GM10266 (cell line): ENCODE results near the gene STUM.

Source experiments
- DNase-seq: peaks from one replicate; pipeline ENCODE4 v3.0.0; 2012; ENCODE audit errors: extremely low spot score
- TF ChIP-seq, protein P1 (sequence below): IDR thresholded peaks from 2 replicates; pipeline ENCODE4 v1.5.1; 2012; ENCODE audit warnings: mild to moderate bottlenecking, low read depth; ENCODE audit not compliant: control insufficient read depth, insufficient read depth; ENCODE audit errors: missing control alignments

STUM gene

DNA sequence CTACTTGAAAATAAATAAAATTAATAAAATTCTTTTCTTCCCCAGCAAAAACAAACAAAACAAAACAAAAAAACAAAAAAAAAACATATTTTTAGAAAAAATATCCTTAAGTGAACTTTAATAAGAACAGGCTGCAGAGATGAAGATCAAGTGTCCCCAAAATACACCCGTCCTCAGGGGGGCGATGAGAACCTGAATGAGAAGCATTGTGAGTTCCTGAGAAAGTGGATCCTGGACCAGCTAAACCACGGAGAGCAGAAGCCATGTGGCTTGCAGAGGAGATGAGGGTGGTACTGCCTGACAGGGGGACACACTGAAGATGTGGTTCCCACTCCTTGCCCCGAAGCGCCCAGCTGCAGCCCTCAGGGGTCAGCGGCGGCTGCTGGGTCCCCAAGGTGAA is 101.2 kb downstream of the STUM start:
- DNase-seq: no peak
- TF ChIP-seq, protein P1, sequence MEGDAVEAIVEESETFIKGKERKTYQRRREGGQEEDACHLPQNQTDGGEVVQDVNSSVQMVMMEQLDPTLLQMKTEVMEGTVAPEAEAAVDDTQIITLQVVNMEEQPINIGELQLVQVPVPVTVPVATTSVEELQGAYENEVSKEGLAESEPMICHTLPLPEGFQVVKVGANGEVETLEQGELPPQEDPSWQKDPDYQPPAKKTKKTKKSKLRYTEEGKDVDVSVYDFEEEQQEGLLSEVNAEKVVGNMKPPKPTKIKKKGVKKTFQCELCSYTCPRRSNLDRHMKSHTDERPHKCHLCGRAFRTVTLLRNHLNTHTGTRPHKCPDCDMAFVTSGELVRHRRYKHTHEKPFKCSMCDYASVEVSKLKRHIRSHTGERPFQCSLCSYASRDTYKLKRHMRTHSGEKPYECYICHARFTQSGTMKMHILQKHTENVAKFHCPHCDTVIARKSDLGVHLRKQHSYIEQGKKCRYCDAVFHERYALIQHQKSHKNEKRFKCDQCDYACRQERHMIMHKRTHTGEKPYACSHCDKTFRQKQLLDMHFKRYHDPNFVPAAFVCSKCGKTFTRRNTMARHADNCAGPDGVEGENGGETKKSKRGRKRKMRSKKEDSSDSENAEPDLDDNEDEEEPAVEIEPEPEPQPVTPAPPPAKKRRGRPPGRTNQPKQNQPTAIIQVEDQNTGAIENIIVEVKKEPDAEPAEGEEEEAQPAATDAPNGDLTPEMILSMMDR: peak; percentile 16

- DNase-seq: no peak
- TF ChIP-seq, protein P1: peak; percentile 1
Measured at GRCh38 chr1:226650236-226650841, 101.8 kb downstream of the STUM start.

- DNase-seq: no peak
- TF ChIP-seq, protein P1: no peak
Measured at GRCh38 chr1:226651041-226651731, 102.6 kb downstream of the STUM start.

DNA sequence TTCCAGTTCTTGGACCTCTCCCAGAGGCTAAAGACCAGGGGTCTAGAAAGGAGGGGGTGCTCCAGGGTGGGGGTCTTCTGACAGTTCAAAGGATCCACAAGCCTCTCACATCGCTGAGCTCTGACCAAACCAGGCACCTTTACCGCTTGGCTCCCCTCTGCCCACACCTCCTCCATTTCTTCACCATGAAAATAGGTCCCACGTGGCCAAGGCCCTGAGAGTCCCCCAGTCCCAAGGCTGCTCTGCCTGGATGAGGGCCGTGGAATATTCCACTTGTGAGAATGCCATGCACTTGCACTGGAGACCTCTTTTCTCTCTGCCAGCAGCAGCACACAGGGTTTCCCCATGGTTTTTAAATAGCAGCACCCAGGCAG is 103.2 kb downstream of the STUM start:
- TF ChIP-seq, protein P1: no peak
- no peak for DNase-seq

GRCh38 chr1:226652613-226653012 is 104.0 kb downstream of the STUM start:
- DNase-seq: no peak
- TF ChIP-seq, protein P1: no peak

GRCh38 chr1:226653311-226653921 is 104.9 kb downstream of the STUM start:
- no peak for DNase-seq
- TF ChIP-seq, protein P1: no peak

DNA sequence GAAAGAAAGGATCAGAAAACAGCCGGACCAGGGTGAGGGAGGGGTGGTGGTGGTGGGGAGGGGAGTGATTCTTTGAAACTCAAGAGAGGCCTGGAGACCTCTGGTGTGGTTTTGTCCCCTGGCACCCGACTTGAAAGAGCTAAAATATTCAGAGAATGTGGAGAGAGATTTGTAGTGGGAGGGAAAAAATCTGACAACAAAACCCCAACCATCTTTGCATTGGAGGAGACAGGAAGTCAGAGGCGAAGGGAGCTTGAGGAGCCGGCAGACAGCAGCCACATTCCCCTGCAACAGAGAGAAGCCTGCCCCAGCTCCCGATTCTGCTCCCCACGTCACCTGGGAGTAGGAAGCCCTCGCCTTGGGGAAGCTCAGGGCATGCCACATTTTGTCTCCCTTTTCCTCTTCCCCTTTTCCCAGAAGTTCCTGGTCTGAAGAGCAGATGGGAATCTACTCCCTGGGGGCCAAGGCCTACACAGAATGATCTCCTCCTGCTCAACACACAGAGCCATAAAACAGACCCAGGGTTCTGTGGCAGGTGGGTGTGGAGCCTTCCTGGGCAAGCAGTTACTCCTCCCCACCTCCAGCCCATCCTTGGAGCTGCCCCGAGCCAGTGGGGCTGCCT is 105.6 kb downstream of the STUM start:
- DNase-seq: no peak
- TF ChIP-seq, protein P1: no peak
